CD14-positive monocyte (primary cell): ENCODE results near the gene NDUFAF2. TPM values are rescaled to one million over a fixed set of nuclear protein-coding genes. Genes with fewer than 3 reads are reported as not detected.
"Not testable (repeated sequence)": the region's sequence is repeated elsewhere in the genome, so short reads cannot be mapped to it uniquely, and the experiment has no call there.

Experiments
- DNase-seq, 3 donors: peaks; one replicate each; pipeline ENCODE4 v3.0.0-alpha.2; 2011 to 2022
- H2AFZ ChIP-seq: 2 replicates; pipeline ENCODE4 v1.6.0; 2012; ENCODE audit warnings: mild to moderate bottlenecking, low read depth, low read length, inconsistent platforms; ENCODE audit not compliant: insufficient read depth, poor library complexity, severe bottlenecking
- H3K27ac ChIP-seq, 2 donors: 1 replicate in 1 of 2; 2 replicates in 1 of 2; pipeline ENCODE4 v1.5.1; 2012 to 2013; ENCODE audit warnings: low read length in 2 of 2, control low read depth in 1 of 2, inconsistent platforms in 1 of 2, low read depth in 1 of 2, mild to moderate bottlenecking in 1 of 2
- H3K27me3 ChIP-seq, 2 donors: one replicate each; pipeline versions ENCODE4 v1.6.0 to v1.6.1; 2011 to 2013; ENCODE audit warnings: low read length in 2 of 2; ENCODE audit not compliant: control insufficient read depth in 2 of 2, insufficient read depth in 2 of 2
- H3K36me3 ChIP-seq, 2 donors: replicated peaks in 1 of 2; 1 replicate in 1 of 2; 2 replicates in 1 of 2; pipeline versions ENCODE4 v1.5.1 to v1.6.1; 2012 to 2013; ENCODE audit warnings: low read length in 2 of 2, control low read depth in 1 of 2, inconsistent platforms in 1 of 2, mild to moderate bottlenecking in 1 of 2; ENCODE audit not compliant: insufficient read depth in 2 of 2, control insufficient read depth in 1 of 2
- H3K4me1 ChIP-seq, 2 donors: 1 replicate in 1 of 2; 2 replicates in 1 of 2; pipeline versions ENCODE4 v1.5.1 to v1.6.1; 2012 to 2013; ENCODE audit warnings: low read length in 2 of 2, control low read depth in 1 of 2, inconsistent platforms in 1 of 2, mild to moderate bottlenecking in 1 of 2, moderate library complexity in 1 of 2; ENCODE audit not compliant: insufficient read depth in 2 of 2, control insufficient read depth in 1 of 2
- H3K4me2 ChIP-seq: replicated peaks from 2 replicates; pipeline ENCODE3; 2012; ENCODE audit warnings: low read length, moderate library complexity, mild to moderate bottlenecking; ENCODE audit not compliant: poor library complexity, severe bottlenecking; ENCODE audit errors: extremely low read depth
- H3K4me3 ChIP-seq, 3 experiments: fragments of 200-600 bp in 1 of 3; sonication (generic) in 1 of 3; replicated peaks in 1 of 3; 1 replicate in 2 of 3; 2 replicates in 1 of 3; pipeline ENCODE4 v1.5.1; 2011 to 2013; ENCODE audit warnings: low read length in 3 of 3, mild to moderate bottlenecking in 3 of 3, control low read depth in 2 of 3, low read depth in 2 of 3, inconsistent platforms in 1 of 3, moderate library complexity in 1 of 3
- H3K79me2 ChIP-seq: 2 replicates; pipeline ENCODE4 v1.6.0; 2012; ENCODE audit warnings: mild to moderate bottlenecking, control low read depth, inconsistent platforms, low read length, moderate library complexity; ENCODE audit not compliant: insufficient read depth
- H3K9ac ChIP-seq: 2 replicates; pipeline ENCODE4 v1.6.0; 2017; ENCODE audit warnings: low read length, mild to moderate bottlenecking; ENCODE audit not compliant: insufficient read depth, poor library complexity, severe bottlenecking
- H3K9me3 ChIP-seq, 2 donors: replicated peaks in 1 of 2; 1 replicate in 1 of 2; 2 replicates in 1 of 2; pipeline versions ENCODE4 v1.5.1 to v1.6.1; 2012 to 2013; ENCODE audit warnings: low read length in 2 of 2, control low read depth in 1 of 2; ENCODE audit not compliant: control insufficient read depth in 1 of 2, insufficient read depth in 1 of 2
- H4K20me1 ChIP-seq: 2 replicates; pipeline ENCODE4 v1.6.0; 2012; ENCODE audit warnings: mild to moderate bottlenecking, low read length, control low read depth, moderate library complexity; ENCODE audit not compliant: insufficient read depth
- H3K27ac Mint-ChIP-seq, 7 donors: one replicate each; pipeline ENCODE4 v1.8.0; 2020; ENCODE audit warnings: mild to moderate bottlenecking in 7 of 7, mixed read lengths in 7 of 7, moderate library complexity in 6 of 7, inconsistent platforms in 2 of 7
- H3K27me3 Mint-ChIP-seq, 3 donors: one replicate each; pipeline ENCODE4 v1.8.0; 2021 to 2022; ENCODE audit warnings: low read depth in 3 of 3, mild to moderate bottlenecking in 3 of 3, mixed read lengths in 3 of 3, moderate library complexity in 3 of 3, inconsistent platforms in 1 of 3
- H3K36me3 Mint-ChIP-seq, 2 donors: one replicate each; pipeline ENCODE4 v1.8.0; 2020; ENCODE audit warnings: mixed read lengths in 2 of 2, inconsistent platforms in 1 of 2, mild to moderate bottlenecking in 1 of 2
- H3K4me1 Mint-ChIP-seq: one replicate; pipeline ENCODE4 v1.8.0; 2020; ENCODE audit warnings: mild to moderate bottlenecking, mixed read lengths
- H3K4me3 Mint-ChIP-seq, 2 donors: one replicate each; pipeline ENCODE4 v1.8.0; 2020; ENCODE audit warnings: mild to moderate bottlenecking in 2 of 2, mixed read lengths in 2 of 2, moderate library complexity in 1 of 2
- H3K9me3 Mint-ChIP-seq, 7 donors: one replicate each; pipeline ENCODE4 v1.8.0; 2020 to 2022; ENCODE audit warnings: mixed read lengths in 7 of 7, mild to moderate bottlenecking in 6 of 7, moderate library complexity in 6 of 7, inconsistent platforms in 2 of 7
- WGBS: methylation state at CpG from one replicate; pipeline ENCODE4 v1.1.5; 2013; ENCODE audit warnings: missing lambda C conversion rate; ENCODE audit not compliant: insufficient coverage; 5-methylcytosine and 5-hydroxymethylcytosine counted together
- intact Hi-C, 2 donors: fragments of 100-400 bp; cut with micrococcal nuclease; formaldehyde crosslinking; loops; one replicate each; pipeline versions ENCODE4 v1.15.0 to v1.15.1; 2023
- polyA plus RNA-seq, 3 donors: library from polyadenylated mRNA; depleted of rRNA in 1 of 3; unstranded in 2 of 3; stranded (reverse) in 1 of 3; fragments of 300-500 nt in 2 of 3; fragments of >200 nt in 1 of 3; fragmentation: Illumina TruSeq in 2 of 3; gene quantifications; 1 replicate in 2 of 3; 2 replicates in 1 of 3; pipeline ENCODE4 v1.2.3, GENCODE V29; 2012 to 2021
- TF ChIP-seq, protein P1 (sequence below): fragments of 200-600 bp; IDR thresholded peaks from one replicate; pipeline ENCODE4 v1.8.0; 2022; ENCODE audit warnings: antibody characterized with exemption, mild to moderate bottlenecking

The NDUFAF2 gene
- polyA plus RNA-seq, 3 donors, result 5.9 to 29.5 (median 25.0) TPM

- H3K9me3 ChIP-seq, result peaks cover 2 to 13% of the 10 kb centered on the region in 2 donors
- H3K4me3 Mint-ChIP-seq, H3K79me2 ChIP-seq, H3K27ac Mint-ChIP-seq, H3K27ac ChIP-seq, H3K4me3 ChIP-seq, H2AFZ ChIP-seq, H3K4me2 ChIP-seq, intact Hi-C loops, H4K20me1 ChIP-seq, H3K9ac ChIP-seq, H3K36me3 ChIP-seq, H3K27me3 ChIP-seq, DNase-seq, H3K4me1 ChIP-seq, H3K4me1 Mint-ChIP-seq, H3K27me3 Mint-ChIP-seq, H3K36me3 Mint-ChIP-seq: not testable (repeated sequence)
- WGBS, result 100% methylated on average over 2 of the region's 2 CpGs
- H3K9me3 Mint-ChIP-seq, result peaks cover 14 to 27% (median 18%) of the 10 kb centered on the region in 7 donors
These were observed 242.8 kb downstream of the NDUFAF2 start for GRCh38 chr5:61187826-61188225.

- Histone ChIP-seq H3K79me2 (no peaks in the 10 kb centered on the region), H3K4me1 (no peaks in the 10 kb centered on the region), H2AFZ (no peak overlapping the region), H3K4me2 (no peak overlapping the region), H3K27me3 (no peaks in the 10 kb centered on the region), H3K9me3 (peaks cover 0 to 6% of the 10 kb centered on the region in 2 donors), H3K4me3 (no peak overlapping the region), H3K9ac (no peak overlapping the region), H3K27ac (no peak overlapping the region), H4K20me1 (no peaks in the 10 kb centered on the region), H3K36me3 (no peaks in the 10 kb centered on the region)
- TF ChIP-seq, protein P1, sequence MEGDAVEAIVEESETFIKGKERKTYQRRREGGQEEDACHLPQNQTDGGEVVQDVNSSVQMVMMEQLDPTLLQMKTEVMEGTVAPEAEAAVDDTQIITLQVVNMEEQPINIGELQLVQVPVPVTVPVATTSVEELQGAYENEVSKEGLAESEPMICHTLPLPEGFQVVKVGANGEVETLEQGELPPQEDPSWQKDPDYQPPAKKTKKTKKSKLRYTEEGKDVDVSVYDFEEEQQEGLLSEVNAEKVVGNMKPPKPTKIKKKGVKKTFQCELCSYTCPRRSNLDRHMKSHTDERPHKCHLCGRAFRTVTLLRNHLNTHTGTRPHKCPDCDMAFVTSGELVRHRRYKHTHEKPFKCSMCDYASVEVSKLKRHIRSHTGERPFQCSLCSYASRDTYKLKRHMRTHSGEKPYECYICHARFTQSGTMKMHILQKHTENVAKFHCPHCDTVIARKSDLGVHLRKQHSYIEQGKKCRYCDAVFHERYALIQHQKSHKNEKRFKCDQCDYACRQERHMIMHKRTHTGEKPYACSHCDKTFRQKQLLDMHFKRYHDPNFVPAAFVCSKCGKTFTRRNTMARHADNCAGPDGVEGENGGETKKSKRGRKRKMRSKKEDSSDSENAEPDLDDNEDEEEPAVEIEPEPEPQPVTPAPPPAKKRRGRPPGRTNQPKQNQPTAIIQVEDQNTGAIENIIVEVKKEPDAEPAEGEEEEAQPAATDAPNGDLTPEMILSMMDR, result no peak
- intact Hi-C loops, result no loop called here
- Mint-ChIP-seq H3K36me3 (no peaks in the 10 kb centered on the region), H3K4me1 (peaks cover 2% of the 10 kb centered on the region), H3K9me3 (peaks cover 11 to 22% (median 14%) of the 10 kb centered on the region in 7 donors), H3K27me3 (peaks cover 0 to 1% (median under 1%) of the 10 kb centered on the region in 3 donors), H3K27ac (no peak overlapping the region), H3K4me3 (no peak overlapping the region)
- DNase-seq, result no peak
- no CpG with 5 or more reads among the region's 2 CpGs for WGBS
These were observed 253.6 kb downstream of the NDUFAF2 start for GRCh38 chr5:61198606-61199005.
